Suprapubic skin (tissue), 3 donors: ENCODE results near the gene TSPAN17.

Experiments
- CTCF ChIP-seq, 2 donors: fragments of 200-600 bp in 1 of 2; fragments of 450-650 bp in 1 of 2; sonication (generic) in 1 of 2; IDR thresholded peaks; one replicate each; pipeline ENCODE4 v1.5.1; 2016 to 2019; ENCODE audit warnings: antibody characterized with exemption in 2 of 2, mild to moderate bottlenecking in 1 of 2, moderate library complexity in 1 of 2
- EP300 ChIP-seq: sonication (generic); formaldehyde crosslinking; IDR thresholded peaks from one replicate; pipeline ENCODE4 v1.6.1; 2017; ENCODE audit warnings: antibody characterized with exemption
- POLR2A ChIP-seq, 2 donors: fragments of 450-650 bp; IDR thresholded peaks; one replicate each; pipeline ENCODE4 v1.6.1; 2017; ENCODE audit warnings: antibody characterized with exemption in 2 of 2, mild to moderate bottlenecking in 2 of 2, moderate library complexity in 2 of 2

DNA sequence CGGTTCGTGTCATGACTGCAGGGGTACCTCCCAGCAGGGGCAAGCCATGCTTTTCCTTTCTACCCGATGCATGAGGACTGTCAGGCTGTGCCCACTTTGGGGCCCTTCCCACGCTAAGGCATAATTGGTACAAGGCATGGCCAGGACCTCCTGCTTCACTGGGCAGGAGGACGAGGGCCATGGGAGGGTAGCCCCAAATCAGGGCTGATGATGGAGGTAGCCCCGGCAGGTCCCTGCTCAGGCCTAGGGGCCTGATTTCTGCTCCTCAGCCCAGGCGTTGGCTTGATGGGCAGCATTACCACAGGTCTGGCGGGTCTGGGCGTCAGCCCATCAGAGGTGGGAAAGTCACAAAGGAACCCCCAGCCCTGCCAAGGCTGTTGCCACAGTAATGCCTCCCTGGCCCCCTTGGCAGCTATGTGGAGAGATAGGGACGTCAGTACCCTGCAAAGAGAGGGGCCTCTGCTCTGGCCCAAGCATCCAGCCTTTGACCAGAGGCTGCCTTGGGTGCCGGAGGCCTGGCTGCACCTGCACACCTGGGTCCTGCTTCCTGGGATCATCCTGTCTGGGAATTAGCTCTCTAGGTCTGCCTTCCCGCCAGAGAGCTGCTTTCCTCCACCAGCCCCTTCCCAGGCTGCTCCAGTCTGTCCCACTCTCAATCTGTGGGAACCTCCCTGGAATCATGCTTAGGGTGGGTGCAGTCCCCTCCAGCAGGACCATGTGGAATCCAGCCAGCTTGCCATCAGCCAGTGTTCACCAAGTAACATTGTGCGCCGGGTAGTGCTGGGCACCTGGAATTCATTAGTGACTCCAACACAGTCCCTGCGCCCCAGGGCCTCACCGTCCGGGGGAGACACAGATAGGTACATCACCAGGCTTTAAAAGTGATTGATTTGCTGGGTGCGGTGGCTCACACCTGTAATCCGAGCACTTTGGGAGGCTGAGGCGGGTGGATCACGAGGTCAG lies 15.4 kb downstream of the TSPAN17 start:
- TF ChIP-seq CTCF (IDR thresholded peaks at IDR 0.05) (no peak), EP300 (no peak), POLR2A (IDR thresholded peaks at IDR 0.05) (no peak)
